IPS-18c (cell line): Measurements from ENCODE around the gene TLR2.

Experiments used
- H3K4me3 ChIP-seq: 2 replicates; pipeline ENCODE4 v1.7.0; 2013; ENCODE audit warnings: low read depth, mild to moderate bottlenecking, low read length, moderate library complexity; ENCODE audit not compliant: insufficient read depth
- H3K9me3 ChIP-seq: one replicate; pipeline ENCODE4 v1.6.1; 2013; ENCODE audit warnings: mild to moderate bottlenecking, low read length, moderate library complexity; ENCODE audit not compliant: control insufficient read depth, insufficient read depth

Gene TLR2

DNA sequence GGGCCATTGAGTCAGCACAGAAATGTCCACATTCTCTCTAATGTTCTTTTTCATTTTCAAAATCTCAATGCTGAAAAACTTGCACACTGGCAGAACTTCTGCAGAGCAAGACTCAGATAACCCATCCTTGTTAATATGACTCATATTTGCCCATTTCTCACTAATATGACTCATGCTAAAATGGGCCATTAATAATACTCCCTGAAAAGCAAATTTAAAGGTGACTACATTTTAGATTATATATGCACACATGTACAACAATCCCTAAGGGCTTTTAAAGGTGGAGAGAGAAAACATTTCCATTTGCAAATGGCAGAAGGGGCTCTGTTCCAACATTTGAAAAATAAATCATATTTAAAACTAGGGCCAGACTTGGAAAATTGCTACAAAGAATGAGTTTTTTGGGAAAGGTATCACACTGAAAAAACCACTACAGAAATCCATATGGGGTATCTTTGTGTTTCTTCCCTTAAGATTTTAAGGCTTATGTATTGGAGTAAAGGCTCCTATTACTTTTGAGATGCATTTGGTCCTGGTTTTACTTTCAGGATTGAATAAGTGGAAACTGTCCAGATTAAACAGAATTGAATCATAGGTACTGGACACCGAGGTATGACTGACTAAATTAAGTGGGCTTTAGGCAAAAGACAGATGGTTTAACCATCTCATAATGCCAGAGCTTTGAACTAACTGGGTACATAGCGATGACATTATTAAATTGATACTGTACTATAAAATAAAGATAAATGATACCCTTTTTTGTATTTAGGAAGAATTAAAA, 30.0 kb downstream of the TLR2 start:
- no peaks in the 10 kb centered on the region for H3K9me3 ChIP-seq
- no peak overlapping the region for H3K4me3 ChIP-seq

DNA sequence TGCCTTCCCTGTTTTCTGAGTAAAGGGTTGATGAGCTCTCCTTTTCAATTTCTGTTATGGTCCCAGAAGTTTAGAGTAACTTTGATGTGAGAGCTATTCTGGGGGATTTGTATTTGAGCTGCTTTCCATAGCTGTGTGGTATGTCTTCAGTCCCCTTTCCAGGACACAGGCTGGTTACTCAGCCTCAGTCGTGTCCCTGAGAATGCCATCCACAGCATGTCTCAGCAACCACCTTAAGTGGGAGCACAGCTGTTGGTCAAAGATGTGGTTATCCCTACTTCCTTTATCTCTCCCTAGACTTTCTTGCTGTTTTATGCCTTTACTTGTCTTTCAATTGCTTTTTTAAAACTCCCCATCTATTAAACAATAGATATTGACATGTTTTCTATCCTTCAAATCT, 38.0 kb downstream of the TLR2 start:
- Histone ChIP-seq H3K9me3 (no peaks in the 10 kb centered on the region), H3K4me3 (no peak overlapping the region)

DNA sequence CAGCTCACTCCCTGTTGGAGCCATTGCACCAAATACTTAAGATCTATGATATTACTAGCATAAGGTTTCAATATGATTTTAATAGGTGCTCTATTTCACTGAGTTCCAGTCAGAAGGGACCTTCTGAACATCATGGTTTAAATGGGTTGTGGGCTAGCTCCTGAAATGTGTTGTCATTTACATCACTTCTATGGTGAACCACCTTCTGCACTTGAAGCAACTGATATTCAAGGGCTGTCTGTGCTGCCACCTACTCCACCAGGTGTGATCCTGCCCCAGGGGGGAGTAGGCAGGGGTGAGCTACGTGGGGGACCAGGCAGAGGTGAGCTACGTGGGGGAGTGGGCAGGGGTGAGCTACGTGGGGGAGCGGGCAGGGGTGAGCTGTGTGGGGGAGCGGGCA, 40.5 kb downstream of the TLR2 start:
- no peaks in the 10 kb centered on the region for H3K9me3 ChIP-seq

DNA sequence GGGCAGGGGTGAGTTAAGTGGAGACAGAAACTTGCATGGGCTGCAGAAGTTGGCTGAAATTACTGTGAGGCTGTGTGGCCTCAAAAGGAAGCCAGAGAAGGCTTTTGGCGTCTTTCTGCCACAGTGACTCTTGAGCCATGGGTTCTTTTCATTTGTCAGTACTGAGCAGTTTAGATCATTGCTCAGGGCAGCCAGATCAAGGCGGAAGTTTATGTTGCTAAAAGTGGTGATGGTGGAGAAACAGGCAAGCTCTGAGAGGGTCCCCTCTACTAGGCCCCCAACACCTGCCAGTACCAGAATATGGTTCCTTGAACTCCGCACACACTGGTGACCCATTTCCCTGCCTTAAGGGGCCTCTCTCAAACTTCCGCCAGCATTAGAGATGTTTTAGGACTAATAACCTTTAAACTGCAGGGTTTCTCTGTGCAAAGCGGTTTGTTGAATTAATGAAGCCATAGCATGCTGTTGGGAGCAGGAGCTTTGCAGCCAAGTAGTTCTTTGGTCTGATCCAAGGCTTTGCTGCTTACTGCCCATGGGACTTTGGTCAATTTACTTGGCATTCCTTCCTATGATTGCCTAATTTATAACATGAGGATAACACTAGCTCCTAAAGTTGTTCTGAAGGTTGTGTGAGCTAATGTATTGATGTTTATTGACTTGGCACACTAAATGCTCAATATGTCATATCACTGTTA, 41.2 kb downstream of the TLR2 start:
- Histone ChIP-seq H3K4me3 (no peak overlapping the region), H3K9me3 (no peaks in the 10 kb centered on the region)

More for the DNA sequence above, 40.5 kb downstream of the TLR2 start:
- no peak overlapping the region for H3K4me3 ChIP-seq

DNA sequence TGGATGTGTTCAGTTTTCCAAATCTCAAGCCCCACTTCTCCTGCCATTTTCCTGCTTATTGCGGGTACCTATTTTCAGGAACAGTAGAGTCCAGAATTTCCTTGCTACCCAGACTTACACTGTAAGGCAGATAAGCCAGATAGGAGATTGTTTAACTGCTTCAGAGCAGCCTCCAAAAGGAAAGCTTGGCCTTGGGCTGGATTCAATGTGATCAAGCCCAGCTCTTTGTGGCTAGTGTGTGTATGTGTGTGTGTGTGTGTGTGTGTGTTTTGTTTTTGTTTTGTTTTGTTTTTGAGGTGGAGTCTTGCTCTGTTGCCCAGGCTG, 41.7 kb downstream of the TLR2 start:
- no peaks in the 10 kb centered on the region for H3K9me3 ChIP-seq
- H3K4me3 ChIP-seq, result no peak overlapping the region

DNA sequence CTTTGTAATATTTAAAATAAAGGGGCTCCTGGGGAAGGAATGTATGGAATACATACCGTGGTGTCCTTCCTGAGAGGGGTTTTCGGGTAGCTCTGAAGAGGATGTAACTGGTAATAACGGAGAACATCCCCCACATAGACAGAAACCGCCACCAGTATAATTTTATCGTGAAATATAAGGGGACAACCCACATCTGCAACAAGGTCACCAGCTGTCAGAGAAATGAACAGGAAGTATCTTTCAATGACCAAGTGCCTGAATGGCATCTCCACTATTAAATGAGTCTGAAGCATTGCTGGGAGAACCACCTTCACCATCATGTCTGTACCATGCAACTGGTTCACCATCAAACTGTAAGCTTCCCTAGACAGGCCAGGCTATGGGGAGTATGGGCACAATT, 44.1 kb downstream of the TLR2 start:
- Histone ChIP-seq H3K9me3 (no peaks in the 10 kb centered on the region), H3K4me3 (no peak overlapping the region)

DNA sequence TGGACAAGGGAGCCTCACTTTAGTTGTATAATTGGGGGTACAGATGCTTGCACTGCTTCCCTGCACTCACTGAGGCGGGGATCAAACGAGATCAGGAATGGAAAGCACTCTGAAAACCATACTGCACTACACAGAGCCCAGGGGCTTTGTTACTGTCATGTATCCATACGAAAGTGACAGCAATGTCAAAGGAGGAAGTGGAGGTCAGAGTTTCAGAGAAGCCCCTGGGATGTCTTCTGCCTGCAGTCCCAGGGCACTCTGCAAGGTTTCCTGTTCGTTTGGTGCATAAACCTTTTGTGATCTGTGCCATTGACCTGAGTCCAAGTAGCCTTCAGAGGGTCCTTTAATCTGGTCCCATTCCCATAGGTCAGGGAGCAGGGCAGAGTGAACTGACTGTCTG, 44.6 kb downstream of the TLR2 start:
- no peak overlapping the region for H3K4me3 ChIP-seq
- H3K9me3 ChIP-seq, result no peaks in the 10 kb centered on the region

DNA sequence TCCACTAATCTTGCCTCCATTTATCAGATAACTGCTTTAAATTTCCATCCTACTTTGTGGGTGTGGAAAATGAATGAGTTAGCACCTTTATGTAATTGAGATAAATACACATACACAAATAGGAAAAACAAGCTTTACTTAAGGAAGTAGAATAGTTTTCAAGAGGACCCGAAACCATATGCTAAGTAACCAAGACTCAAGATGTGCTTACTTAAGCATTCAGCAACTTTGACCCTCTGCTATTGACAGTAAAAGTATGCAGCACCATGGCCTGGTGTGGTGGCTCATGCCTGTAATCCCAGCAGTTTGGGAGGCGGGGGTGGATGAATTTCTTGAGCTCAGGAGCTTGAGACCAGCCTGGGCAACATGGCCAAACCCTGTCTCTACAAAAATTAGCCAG, 45.8 kb downstream of the TLR2 start:
- Histone ChIP-seq H3K4me3 (no peak overlapping the region), H3K9me3 (no peaks in the 10 kb centered on the region)

DNA sequence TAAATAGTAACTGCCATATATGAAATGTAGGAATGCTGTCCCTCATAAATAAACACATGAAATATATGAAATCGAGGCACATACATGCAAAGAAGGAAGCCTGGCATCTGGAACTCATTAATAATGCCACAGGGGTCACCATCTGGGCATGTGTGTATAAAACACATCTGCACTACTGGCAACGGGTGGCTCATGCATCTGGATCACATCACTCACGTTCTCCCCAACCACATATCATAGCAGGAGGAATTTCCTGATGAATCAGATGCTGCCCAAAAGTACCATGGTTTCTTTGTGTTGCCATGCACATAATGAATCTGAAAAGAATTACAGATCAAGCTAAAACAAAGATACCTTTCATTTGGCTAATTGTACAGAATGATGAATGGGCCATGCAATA, 47.2 kb downstream of the TLR2 start:
- Histone ChIP-seq H3K4me3 (no peak overlapping the region), H3K9me3 (no peaks in the 10 kb centered on the region)

DNA sequence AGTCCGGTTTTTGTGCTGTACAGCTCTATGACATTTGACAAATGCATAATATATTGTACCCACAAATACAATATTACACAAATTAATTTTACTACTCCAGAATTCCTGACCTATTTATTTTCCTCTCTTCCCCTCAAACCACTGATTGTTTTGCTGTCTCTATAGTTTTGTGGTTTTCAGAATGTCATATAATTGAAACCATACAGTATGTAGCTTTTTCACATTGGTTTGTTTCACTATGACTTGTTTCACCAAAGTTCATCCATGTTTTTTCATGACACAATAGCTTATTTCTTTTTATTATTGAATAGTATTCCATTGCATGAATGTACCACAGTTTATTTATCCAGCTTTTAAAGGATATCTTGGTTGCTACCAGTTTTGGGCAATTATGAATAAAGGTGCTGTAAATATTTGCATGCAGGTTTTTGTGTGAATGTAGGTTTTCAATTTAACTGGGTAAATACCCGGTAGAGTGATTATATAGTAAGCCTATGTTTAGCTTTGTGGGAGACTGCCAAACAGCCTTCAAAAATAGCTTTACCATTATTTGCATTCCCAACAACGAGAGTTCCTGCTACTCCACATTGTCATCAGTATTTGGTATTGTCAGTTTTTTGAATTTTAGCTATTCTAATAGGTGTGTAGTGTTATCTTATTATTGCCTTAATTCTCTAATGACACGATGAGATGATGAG, 49.8 kb downstream of the TLR2 start:
- H3K4me3 ChIP-seq, result no peak overlapping the region

DNA sequence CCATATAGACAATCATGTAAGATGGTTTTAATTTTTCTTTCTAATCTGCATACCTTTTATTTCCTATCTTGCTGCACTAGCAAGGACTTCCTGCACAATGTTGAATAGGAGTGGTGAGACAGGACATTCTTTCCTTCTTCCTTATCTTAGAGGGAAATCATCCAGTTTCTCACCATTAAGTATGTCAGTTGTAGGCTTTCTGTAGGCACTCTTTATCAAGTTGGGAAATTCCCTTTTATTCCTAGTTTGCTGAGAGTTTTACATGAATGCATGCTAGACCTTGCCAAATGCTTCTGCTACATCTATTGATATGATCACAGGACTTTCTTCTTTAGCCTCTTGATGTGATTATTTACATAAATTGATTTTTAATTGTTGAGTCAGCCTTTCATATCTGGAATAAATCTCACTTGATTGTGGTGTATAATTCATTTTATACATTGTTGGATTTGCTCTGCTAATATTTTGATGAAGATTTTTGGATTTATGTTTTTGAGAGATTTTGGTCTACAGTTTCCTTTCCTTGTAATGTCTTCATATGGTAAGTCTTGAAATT, 51.9 kb downstream of the TLR2 start:
- peaks cover 3% of the 10 kb centered on the region for H3K9me3 ChIP-seq
- H3K4me3 ChIP-seq, result no peak overlapping the region

More for the DNA sequence above, 49.8 kb downstream of the TLR2 start:
- no peaks in the 10 kb centered on the region for H3K9me3 ChIP-seq

DNA sequence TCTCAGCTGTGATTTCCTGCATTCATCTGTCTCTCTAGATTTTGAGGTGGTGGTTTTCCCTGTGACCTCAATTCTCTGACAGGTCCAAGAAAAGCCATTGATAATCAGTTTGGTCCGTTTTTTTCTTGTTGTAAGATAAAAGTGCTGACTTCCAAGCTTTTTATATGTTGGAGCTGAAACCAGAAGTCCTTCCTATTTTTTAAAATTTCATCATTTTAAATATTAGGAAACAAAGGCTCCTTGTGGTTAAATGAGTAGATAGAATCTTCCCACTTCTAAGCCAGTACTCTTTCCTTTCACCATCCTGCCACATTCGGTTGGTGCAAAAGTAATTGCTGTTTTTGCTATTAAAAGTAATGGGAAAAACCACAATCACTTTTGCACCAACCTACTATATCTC, 57.5 kb downstream of the TLR2 start:
- Histone ChIP-seq H3K4me3 (no peak overlapping the region), H3K9me3 (peaks cover 3% of the 10 kb centered on the region)

DNA sequence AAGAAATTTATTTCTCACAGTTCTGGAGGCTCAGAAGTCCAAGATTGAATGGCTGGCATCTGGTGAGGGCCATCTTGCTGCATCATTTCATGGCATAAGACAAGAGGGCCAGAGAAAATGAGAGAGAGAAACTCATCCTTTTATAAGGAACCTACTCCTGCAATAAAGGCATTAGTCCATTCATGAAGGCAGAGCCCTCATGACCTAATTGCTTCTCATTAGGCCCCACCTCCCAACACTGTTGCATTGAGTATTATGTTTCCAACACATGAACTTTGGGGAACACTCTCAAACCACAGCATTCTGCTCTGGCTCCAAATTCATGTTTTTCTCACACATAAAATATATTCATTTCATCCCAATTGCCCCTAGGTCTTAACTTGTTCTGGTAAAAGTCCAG, 61.6 kb downstream of the TLR2 start:
- no peak overlapping the region for H3K4me3 ChIP-seq
- H3K9me3 ChIP-seq, result peaks cover 3% of the 10 kb centered on the region

DNA sequence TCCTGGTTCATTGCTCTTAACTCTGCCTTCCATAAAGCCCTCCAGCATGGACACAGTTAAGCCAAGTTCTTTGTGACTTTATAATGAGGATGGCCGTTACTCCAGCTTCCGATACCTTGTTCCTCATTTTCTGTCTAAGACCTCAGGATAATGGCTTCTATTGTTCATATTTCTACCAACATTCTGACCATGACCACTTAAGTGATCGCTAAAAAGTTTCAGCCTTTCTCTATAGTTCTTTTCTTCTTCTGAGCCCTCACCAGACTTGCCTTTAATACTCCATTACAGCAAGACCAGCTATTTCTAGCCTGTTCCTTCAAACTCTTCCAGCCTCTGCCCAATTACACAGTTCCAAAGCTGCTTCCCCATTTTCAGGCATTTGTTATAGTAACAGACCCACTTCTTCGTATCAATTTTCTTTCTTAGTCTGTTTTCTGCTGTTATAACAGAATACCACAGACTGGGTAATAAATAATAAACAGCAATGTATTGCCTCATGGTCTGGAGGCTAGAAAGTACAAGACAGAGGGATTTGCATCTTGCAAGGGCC, 63.4 kb downstream of the TLR2 start:
- no peaks in the 10 kb centered on the region for H3K9me3 ChIP-seq
- H3K4me3 ChIP-seq, result no peak overlapping the region

DNA sequence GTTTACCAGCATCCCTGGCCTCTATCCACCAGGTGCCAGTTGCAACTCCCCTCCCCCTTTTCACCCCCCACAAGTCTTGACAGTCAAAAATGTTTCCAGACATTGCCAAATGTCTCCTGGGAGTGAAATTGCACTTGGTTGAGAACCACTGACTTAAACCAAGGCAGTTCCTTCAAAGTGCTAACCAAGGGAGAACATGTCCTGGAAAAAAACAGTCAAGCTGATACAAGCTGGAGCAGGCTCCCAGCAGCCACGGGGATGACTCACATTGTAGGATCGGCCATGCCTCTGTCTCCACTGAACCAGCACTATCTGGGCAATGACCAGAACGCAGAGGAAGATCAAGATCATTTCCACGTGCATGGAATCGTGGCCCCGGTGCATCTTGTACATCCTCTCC, 64.3 kb downstream of the TLR2 start:
- no peak overlapping the region for H3K4me3 ChIP-seq
- H3K9me3 ChIP-seq, result no peaks in the 10 kb centered on the region

DNA sequence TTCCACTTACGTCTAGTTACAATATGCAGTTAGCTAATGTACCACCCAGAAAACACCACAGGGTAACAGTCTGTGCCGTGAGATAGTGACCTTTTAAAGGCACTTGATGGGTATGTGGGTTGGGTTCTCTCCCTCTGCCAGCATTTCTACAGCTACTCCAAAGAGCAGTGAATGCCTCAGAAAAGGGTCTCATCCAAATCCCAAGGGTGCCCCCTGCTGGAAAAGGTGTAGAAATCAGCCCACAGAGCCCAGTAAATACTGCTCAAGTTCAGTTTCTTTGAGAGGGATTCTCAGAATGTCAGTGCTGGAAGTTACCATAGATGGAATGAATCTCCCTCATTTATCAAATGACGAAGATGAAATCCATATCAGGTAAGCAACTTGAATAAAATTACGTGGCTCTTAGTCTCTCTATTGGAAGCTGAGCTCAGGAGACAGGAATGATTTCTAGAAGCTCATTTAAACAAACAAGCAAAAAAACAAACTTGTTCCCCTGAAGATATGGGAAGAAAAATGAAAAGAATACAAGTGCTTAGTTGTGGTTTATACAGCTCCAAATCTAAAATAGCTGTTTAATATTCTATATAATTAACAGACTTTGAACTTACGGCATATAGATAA, 66.2 kb downstream of the TLR2 start:
- Histone ChIP-seq H3K4me3 (no peak overlapping the region), H3K9me3 (no peaks in the 10 kb centered on the region)

DNA sequence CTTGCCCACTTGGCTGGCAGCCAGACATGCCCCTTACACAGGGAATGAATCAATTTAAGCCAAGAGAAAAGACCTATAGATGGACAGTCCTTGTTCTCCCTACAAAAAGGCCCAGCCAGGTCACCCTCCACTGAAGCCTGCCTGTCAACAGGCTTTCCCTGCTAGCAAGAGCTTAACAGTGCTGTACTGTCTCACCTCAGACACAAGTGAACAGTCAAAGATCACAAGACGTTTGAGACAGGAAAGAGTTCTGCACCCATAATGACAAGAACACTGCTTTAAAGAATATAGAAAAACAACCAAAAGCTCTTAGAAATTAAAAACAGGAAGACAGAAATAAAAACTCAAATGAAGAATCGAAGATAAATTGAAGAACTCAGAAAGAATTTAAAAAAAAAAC, 71.1 kb downstream of the TLR2 start:
- H3K9me3 ChIP-seq, result no peaks in the 10 kb centered on the region
- H3K4me3 ChIP-seq, result no peak overlapping the region
